ENCODE measurements around the gene KLRF1.

KLRF1 gene

GRCh38 chr12:9808504-9808903 is 18.8 kb upstream of the KLRF1 start:
- DNase-seq (ENCODE audit: low read depth in 2 of 2, low spot score in 1 of 2): no peak

- DNase-seq (ENCODE audit: low read depth in 2 of 2, low spot score in 1 of 2): no peak
Measured at GRCh38 chr12:9809338-9809737, 17.9 kb upstream of the KLRF1 start.

- DNase-seq (ENCODE audit: low read depth in 2 of 2, low spot score in 1 of 2): no peak
Measured at GRCh38 chr12:9809866-9810265, 17.4 kb upstream of the KLRF1 start.

- no peak for DNase-seq (ENCODE audit: low read depth in 2 of 2, low spot score in 1 of 2)
Measured at GRCh38 chr12:9810671-9811070, 16.6 kb upstream of the KLRF1 start.

GRCh38 chr12:9811621-9812020 is 15.7 kb upstream of the KLRF1 start:
- DNase-seq (ENCODE audit: low read depth in 2 of 2, low spot score in 1 of 2): no peak

GRCh38 chr12:9813821-9814798 is 13.2 kb upstream of the KLRF1 start:
- peak; percentile 83 to 92 for DNase-seq (ENCODE audit: low read depth in 2 of 2, low spot score in 1 of 2)

- no peak for DNase-seq (ENCODE audit: low read depth in 2 of 2, low spot score in 1 of 2)
Measured at GRCh38 chr12:9820281-9820930, 6.9 kb upstream of the KLRF1 start.

- no peak for DNase-seq (ENCODE audit: low read depth in 2 of 2, low spot score in 1 of 2)
Measured at GRCh38 chr12:9829483-9829882, 2.2 kb downstream of the KLRF1 start.

GRCh38 chr12:9829982-9830381 is 2.7 kb downstream of the KLRF1 start:
- DNase-seq (ENCODE audit: low read depth in 2 of 2, low spot score in 1 of 2): no peak

GRCh38 chr12:9831720-9832119 is 4.4 kb downstream of the KLRF1 start:
- no peak for DNase-seq (ENCODE audit: low read depth in 2 of 2, low spot score in 1 of 2)

- no peak for DNase-seq (ENCODE audit: low read depth in 2 of 2, low spot score in 1 of 2)
Measured at GRCh38 chr12:9843407-9843806, 16.1 kb downstream of the KLRF1 start.

- DNase-seq (ENCODE audit: low read depth in 2 of 2, low spot score in 1 of 2): no peak
Measured at GRCh38 chr12:9848899-9849298, 21.6 kb downstream of the KLRF1 start.

- DNase-seq (ENCODE audit: low read depth in 2 of 2, low spot score in 1 of 2): no peak
Measured at GRCh38 chr12:9851050-9851449, 23.8 kb downstream of the KLRF1 start.

- no peak for DNase-seq (ENCODE audit: low read depth in 2 of 2, low spot score in 1 of 2)
Measured at GRCh38 chr12:9851927-9852326, 24.6 kb downstream of the KLRF1 start.

- no peak for DNase-seq (ENCODE audit: low read depth in 2 of 2, low spot score in 1 of 2)
Measured at GRCh38 chr12:9856151-9856550, 28.9 kb downstream of the KLRF1 start.

GRCh38 chr12:9856894-9857293 is 29.6 kb downstream of the KLRF1 start:
- DNase-seq (ENCODE audit: low read depth in 2 of 2, low spot score in 1 of 2): no peak

GRCh38 chr12:9858135-9858534 is 30.9 kb downstream of the KLRF1 start:
- DNase-seq (ENCODE audit: low read depth in 2 of 2, low spot score in 1 of 2): no peak

GRCh38 chr12:9864913-9865675 is 37.8 kb downstream of the KLRF1 start:
- DNase-seq (ENCODE audit: low read depth in 2 of 2, low spot score in 1 of 2): no peak

GRCh38 chr12:9866860-9867269 is 39.6 kb downstream of the KLRF1 start:
- no peak for DNase-seq (ENCODE audit: low read depth in 2 of 2, low spot score in 1 of 2)

GRCh38 chr12:9867531-9867930 is 40.2 kb downstream of the KLRF1 start:
- DNase-seq (ENCODE audit: low read depth in 2 of 2, low spot score in 1 of 2): no peak

GRCh38 chr12:9868311-9868801 is 41.1 kb downstream of the KLRF1 start:
- no peak for DNase-seq (ENCODE audit: low read depth in 2 of 2, low spot score in 1 of 2)

- DNase-seq (ENCODE audit: low read depth in 2 of 2, low spot score in 1 of 2): no peak
Measured at GRCh38 chr12:9868951-9869306, 41.6 kb downstream of the KLRF1 start.
